Neural crest cell (in vitro differentiated cells): ENCODE results near the gene ACBD5. TPM values are rescaled to one million over a fixed set of nuclear protein-coding genes. Genes with fewer than 3 reads are reported as not detected.

Experiments
- DNase-seq: peaks from one replicate; pipeline ENCODE4 v3.0.0; 2021; ENCODE audit warnings: low read depth, mixed read lengths, low spot score
- H3K27ac Mint-ChIP-seq: one replicate; pipeline ENCODE4 v1.8.0; 2021; ENCODE audit warnings: mild to moderate bottlenecking, mixed read lengths; ENCODE audit not compliant: unreplicated experiment
- H3K27me3 Mint-ChIP-seq: 2 replicates; pipeline ENCODE4 v1.8.0; 2021; ENCODE audit warnings: low read depth, mild to moderate bottlenecking, mixed read lengths
- H3K36me3 Mint-ChIP-seq: 2 replicates; pipeline ENCODE4 v1.8.0; 2021; ENCODE audit warnings: low read depth, mild to moderate bottlenecking, mixed read lengths
- H3K4me1 Mint-ChIP-seq: 2 replicates; pipeline ENCODE4 v1.8.0; 2021; ENCODE audit warnings: mixed read lengths
- H3K4me3 Mint-ChIP-seq: one replicate; pipeline ENCODE4 v1.8.0; 2021; ENCODE audit warnings: mild to moderate bottlenecking, mixed read lengths
- H3K9me3 Mint-ChIP-seq: 2 replicates; pipeline ENCODE4 v1.8.0; 2021; ENCODE audit warnings: mixed read lengths
- CTCF ChIP-seq: fragments of 200-600 bp; sonication (generic); conservative IDR thresholded peaks from 2 replicates; pipeline ENCODE4 v1.5.0; 2021; ENCODE audit warnings: antibody characterized with exemption, mild to moderate bottlenecking
- total RNA-seq: library from RNA; stranded (reverse); gene quantifications from 2 replicates; pipeline ENCODE4 v1.2.1, GENCODE V29; 2021

The ACBD5 gene
- total RNA-seq, 1 donor from 2014 or later, result 17.4 TPM

- Mint-ChIP-seq H3K36me3 (peaks cover 12% of the 10 kb centered on the region), H3K4me1 (peaks cover 12% of the 10 kb centered on the region), H3K27me3 (peaks cover 57% of the 10 kb centered on the region), H3K27ac (peak overlapping the region; percentile 85), H3K9me3 (peaks cover 6% of the 10 kb centered on the region), H3K4me3 (peak overlapping the region; percentile 93)
- peak; percentile 29 for DNase-seq
- no peak for TF ChIP-seq CTCF
These were observed 18.5 kb upstream of the ACBD5 start for GRCh38 chr10:27258838-27259812.

DNA sequence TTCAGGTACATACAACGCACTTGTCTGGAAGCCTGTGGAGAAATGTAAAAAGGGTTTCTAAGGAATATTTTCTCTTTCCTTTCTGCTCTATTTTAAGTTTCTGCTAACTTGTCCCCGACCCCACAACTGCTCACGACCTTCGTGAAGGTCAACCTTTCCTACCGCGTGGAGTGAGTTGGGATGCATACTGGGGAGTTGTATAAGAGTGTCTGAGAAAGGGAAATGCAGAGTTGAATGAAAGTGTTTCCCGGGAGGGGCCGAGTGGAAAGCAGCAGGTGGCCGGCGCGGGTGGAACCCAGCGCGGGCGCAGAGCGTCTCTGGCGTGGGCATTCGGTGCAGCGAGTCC lies 17.9 kb upstream of the ACBD5 start:
- H3K9me3 Mint-ChIP-seq, result peaks cover 6% of the 10 kb centered on the region
- peaks cover 57% of the 10 kb centered on the region for H3K27me3 Mint-ChIP-seq
- peaks cover 12% of the 10 kb centered on the region for H3K36me3 Mint-ChIP-seq
- peak overlapping the region; percentile 83 for H3K4me3 Mint-ChIP-seq
- no peak overlapping the region for H3K27ac Mint-ChIP-seq
- TF ChIP-seq CTCF, result no peak
- H3K4me1 Mint-ChIP-seq, result peaks cover 12% of the 10 kb centered on the region
- DNase-seq, result no peak

DNA sequence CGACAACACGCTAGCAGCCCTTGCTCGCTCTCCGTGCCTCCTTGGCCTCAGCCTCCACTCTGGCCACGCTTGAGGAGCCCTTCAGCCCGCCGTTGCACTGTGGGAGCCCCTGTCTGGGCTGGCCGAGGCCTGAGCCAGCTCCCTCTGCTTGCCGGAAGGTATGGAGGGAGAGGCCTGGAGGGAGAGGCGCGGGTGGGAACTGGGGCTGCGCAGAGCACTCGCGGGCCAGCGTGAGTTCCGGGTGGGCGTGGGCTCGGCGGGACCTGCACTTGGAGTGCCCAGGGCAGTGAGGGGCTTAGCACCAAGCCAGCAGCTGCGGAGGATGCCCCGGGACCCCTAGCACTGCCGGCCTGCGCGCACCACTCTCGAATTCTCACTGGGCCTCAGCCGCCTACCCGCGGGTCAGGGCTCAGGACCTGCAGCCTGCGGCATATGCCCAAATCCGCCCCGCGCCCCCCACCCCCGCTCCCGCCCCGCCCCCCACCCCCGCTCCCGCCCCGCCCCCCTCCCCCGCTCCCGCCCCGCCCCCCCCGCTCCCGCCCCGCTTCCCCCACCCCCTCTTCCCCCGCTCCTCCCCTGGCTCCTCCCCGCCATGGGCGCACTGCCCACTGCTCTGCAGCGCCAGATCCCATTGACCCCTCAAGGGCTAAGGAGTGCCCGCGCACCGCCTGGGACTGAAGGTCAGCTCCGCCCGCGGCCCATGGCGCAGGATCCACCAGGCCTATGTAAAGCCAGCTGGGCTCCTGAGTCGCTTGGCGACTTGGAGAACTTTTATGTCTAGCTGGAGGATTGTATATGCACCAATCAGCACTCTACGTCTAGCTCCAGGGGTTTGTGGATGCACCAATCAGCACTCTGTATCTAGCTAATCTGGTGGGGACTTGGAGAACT lies 15.9 kb upstream of the ACBD5 start:
- peaks cover 12% of the 10 kb centered on the region for H3K4me1 Mint-ChIP-seq
- no peak overlapping the region for H3K27ac Mint-ChIP-seq
- no peak for TF ChIP-seq CTCF
- H3K27me3 Mint-ChIP-seq, result peaks cover 46% of the 10 kb centered on the region
- peak overlapping the region; percentile 83 for H3K4me3 Mint-ChIP-seq
- peaks cover 6% of the 10 kb centered on the region for H3K9me3 Mint-ChIP-seq
- H3K36me3 Mint-ChIP-seq, result peaks cover 12% of the 10 kb centered on the region
- DNase-seq, result no peak

DNA sequence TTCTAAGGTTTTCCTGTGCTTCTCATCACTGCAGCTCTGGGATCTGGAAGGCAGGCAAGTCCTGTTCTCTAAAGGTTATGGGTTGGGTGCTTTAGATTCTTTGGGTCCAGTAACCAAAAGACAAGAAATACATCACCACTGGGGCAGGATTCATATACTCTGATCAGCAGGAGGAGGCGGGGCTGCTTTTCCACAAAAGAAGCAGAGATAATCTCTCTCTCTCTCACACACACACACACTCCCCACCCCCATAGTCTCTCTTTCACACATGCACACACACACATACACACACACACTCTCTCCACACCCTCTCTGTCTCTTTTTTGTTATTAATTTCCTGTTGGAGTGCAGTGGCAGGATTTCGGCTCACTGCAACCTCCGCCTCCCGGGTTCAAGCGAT lies 13.0 kb upstream of the ACBD5 start:
- Mint-ChIP-seq H3K27me3 (peaks cover 18% of the 10 kb centered on the region), H3K36me3 (peaks cover 8% of the 10 kb centered on the region), H3K4me3 (no peak overlapping the region), H3K27ac (no peak overlapping the region), H3K4me1 (peaks cover 4% of the 10 kb centered on the region), H3K9me3 (peaks cover 6% of the 10 kb centered on the region)
- DNase-seq, result no peak
- no peak for TF ChIP-seq CTCF

DNA sequence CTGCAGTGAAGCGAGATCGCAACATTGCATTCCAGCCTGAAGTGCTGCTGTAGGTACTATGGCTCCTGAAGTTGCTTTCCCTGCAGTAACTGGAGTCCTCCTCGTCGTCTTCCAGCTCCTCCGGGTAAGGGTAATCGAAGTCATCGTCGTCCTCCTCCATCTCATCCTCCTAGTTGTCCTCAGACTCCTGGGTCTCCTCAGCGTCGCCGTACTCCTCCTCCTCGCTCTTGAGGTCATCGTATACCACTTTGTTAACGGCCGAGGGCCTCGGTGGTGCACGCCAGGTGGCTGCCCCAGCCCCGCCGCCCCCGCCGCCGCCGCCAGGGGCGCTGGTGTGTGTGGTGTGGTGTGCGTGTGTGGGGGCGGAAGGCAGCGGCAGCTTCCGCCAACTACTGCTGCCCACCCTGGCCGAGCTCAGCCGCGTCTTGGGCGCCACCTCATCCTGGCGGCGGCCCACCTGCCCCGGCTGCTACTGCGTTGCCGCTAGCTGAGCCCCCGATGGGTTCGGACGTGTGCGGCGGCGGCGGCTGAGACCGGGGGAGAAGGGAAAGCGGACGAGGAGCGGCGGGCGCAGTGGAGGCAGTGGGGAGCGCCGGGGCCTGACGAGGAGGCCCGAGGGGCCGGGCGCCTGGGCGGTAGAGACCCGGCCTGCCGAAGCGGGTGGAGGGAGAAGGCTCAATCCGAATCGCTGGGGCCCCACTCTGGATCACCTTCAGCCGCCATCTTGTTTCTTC lies 11.8 kb upstream of the ACBD5 start:
- no peak overlapping the region for H3K27ac Mint-ChIP-seq
- H3K4me3 Mint-ChIP-seq, result no peak overlapping the region
- H3K27me3 Mint-ChIP-seq, result peaks cover 6% of the 10 kb centered on the region
- no peak for DNase-seq
- peaks cover 5% of the 10 kb centered on the region for H3K9me3 Mint-ChIP-seq
- peaks cover 5% of the 10 kb centered on the region for H3K36me3 Mint-ChIP-seq
- no peaks in the 10 kb centered on the region for H3K4me1 Mint-ChIP-seq
- TF ChIP-seq CTCF, result peak; percentile 72
